Measurements from ENCODE around the gene ZDHHC11.

- TF ChIP-seq CTCF (IDR thresholded peaks at IDR 0.05; ENCODE audit: low read depth, low read length, poor library complexity, severe bottlenecking) (no peak), EZH2phosphoT487 (IDR thresholded peaks at IDR 0.05; ENCODE audit: borderline replicate concordance, low read length) (no peak)
Measured at GRCh38 chr5:856531-857425, 6.0 kb upstream of the ZDHHC11 start.

Data from DOHH2 (cell line).